Measurements from ENCODE around the gene NFIC. TPM values are rescaled to one million over a fixed set of nuclear protein-coding genes. Genes with fewer than 3 reads are reported as not detected.
"Not testable (repeated sequence)": the region's sequence is repeated elsewhere in the genome, so short reads cannot be mapped to it uniquely, and the experiment has no call there.

Gene NFIC
- total RNA-seq, 1 donor from 2014 or later, result 12.7 TPM

DNA sequence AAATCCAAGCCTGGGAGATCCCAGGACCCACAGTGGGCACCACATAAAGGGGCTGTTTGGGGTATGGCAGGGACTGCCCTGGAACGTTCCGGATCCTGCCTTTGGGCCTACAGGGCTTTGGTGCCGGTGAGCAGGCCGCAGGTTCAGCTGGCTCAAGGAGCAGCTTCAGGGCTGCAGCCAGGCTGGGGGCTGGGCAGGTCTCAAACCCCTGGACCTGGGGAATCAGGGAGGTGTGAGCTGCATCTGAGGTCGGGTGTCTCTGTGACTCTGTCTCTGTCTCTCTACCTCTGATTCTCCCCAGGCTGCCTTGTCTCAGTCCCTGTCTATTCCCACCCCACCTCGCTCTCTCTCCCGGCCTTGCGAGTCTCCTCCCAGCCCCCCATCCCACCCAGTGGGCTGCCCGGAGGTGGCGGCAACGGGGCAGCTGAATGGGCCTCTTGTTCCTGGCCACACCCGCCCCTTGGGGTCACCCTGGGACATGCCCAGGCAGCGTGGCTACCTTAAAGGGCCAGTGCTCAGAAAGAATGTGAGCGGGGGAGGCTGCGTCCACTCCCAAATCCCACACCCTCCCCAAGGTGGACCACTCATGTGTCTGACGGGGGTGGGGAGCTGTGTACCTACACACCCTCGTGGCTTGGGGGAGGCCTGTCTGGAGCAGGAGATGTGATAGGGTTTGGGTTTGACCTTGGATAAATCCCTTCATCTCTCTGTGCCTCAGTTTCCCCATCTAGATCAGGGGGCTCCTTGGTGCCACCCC, 31.1 kb downstream of the NFIC start:
- intact Hi-C loops (cut with micrococcal nuclease), result no loop called here

DNA sequence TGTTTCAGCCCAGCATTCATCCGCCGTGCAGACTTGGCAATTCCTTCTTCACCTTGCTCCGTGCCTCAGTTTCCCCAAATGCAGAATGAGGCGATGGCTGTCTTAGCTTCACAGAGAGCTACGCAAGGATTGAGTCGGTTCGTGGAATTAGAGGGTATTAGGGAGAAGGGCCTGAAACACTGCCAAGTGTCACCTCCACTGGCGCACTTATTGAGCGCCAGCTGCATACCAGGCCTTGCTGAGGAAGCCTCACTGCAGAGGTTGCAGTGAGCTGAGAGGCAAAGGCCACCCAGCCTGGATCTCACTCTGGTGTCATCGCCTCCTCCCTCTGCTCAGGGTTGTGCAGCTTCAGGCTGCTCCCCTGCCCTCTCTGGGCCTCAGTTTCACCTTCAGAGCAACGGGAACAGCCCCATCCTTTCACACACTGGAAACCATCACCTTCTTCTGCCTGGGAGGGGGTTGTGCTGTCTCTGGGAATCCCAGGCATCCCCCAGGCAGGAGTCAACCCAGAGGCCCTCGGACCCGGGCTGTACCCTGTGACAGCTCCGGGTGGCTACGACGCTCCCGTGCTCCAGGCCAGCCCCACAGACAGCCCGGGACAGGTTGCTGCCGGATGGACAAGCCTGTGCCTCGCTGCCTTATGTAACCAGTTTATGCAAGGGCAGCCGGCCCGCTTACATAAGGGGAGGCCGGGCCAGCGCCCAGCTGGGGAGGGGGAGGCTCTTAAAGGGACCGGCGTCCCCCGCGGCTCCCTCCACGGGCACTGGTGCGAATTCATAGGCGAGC, 31.9 kb downstream of the NFIC start:
- intact Hi-C loops (cut with micrococcal nuclease), result no loop called here

DNA sequence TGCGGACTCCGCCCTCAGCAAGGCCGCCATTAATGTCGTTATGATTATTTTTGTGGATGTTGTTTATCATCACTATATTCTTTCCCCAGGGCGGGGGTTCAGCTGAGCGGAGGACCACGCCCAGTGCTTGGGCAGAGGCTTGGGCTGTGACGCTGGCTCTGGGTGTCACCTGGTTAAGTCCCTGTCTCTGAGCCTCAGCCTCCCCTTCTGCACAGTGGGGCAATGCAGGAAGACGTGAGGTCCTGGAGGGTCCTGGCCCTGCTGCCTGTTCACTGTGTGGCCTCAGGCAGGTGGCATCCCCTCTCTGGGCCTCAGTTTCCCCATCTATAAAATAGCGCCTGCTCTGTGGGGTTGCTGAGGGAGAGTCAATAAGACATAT, 32.5 kb downstream of the NFIC start:
- intact Hi-C loops (cut with micrococcal nuclease), result no loop called here

DNA sequence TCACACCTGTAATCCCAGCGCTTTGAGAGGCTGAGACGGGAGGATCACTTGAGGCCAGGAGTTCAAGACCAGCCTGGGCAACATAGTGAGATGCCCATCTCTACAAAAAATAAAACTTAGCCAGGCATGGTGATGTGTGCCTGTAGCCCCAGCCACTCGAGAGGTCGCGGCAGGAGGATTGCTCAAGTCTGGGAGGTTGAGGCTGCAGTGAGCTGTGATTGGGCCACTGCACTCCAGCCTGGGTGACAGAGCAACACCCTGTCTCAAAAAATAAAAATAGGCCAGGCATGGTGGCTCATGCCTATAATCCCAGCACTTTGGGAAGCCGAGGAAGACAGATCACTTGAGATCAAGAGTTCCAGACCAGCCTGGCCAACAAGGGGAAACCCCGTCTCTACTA, 32.9 kb downstream of the NFIC start:
- intact Hi-C loops (cut with micrococcal nuclease), result not testable (repeated sequence)

DNA sequence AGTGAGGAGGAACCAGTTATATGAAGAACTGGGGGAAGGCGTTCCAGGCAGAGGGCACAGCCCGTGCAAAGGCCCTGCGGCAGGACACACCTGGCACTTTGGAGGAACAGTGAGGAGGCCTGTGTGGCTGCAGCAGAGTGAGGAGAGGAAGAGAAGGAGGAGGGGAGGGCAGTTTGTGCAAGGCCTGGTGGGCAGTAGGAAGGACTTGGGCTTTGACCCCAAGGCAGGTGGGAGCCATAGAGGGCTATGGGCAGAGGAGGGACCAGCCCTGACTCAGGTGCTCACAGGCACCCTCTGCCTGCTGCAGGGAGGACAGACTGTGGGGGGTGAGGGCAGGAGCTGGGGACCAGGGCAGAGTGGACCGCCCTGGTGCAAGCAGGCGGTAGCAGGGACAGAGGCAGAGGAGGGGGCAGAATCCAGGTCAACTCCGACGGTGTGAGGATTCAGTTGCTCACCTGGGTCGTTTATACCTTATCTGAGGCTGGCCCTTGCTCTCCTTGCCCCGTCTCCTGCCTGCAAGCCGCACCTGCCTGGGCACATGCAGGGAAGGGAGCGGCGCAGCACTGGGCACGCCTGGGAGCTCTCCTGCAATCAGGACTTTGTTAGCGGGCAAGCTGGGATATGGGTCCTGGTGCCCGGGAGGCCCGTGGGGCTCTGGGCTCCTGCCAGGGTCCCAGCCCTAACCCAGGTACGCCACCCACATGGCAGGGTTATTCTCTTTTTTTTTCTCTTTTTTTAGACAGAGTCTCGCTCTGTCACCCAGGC, 34.8 kb downstream of the NFIC start:
- intact Hi-C loops (cut with micrococcal nuclease), result no loop called here

DNA sequence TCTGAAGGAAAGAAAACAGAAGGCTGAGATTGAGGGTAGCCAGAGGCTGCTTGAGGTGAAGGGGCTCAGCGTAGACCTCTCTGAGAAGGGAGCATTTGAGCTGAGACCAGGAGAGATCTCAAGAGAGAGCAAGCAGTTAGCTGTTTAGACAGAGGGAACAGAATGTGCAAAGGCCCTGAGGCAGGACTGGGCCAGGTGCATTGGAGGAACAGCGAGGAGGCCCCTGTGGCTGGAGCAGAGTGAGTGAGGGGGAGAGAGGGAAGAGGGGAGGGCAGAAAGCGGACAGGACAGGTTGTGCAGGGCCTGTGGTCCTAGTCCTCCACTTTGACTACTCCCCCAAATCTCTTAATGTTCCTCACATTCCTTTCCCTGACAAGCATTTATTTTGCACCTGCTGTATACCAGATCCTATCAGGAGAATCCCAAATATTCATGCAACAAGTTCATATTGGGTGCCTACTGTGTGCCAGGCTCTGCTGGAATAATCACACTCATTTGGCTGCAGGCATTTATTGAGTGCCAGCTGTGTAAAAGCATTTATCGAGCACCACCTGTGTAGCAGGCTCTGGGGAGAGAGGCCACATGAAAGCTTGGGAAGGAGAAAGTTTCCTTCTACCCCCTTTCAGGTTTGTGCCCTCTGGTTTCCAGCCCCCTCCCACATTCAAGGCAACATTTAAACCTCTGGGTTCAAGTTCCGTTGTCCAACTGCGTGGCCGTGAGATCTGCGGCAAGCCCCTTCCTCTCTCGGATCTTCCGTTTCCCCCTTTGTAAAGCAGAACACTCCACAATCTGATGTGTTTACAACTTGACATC, 36.5 kb downstream of the NFIC start:
- intact Hi-C loops (cut with micrococcal nuclease), result no loop called here

- intact Hi-C loops (cut with micrococcal nuclease), result no loop called here
Observed at GRCh38 chr19:3403489-3404323, 37.3 kb downstream of the NFIC start.

DNA sequence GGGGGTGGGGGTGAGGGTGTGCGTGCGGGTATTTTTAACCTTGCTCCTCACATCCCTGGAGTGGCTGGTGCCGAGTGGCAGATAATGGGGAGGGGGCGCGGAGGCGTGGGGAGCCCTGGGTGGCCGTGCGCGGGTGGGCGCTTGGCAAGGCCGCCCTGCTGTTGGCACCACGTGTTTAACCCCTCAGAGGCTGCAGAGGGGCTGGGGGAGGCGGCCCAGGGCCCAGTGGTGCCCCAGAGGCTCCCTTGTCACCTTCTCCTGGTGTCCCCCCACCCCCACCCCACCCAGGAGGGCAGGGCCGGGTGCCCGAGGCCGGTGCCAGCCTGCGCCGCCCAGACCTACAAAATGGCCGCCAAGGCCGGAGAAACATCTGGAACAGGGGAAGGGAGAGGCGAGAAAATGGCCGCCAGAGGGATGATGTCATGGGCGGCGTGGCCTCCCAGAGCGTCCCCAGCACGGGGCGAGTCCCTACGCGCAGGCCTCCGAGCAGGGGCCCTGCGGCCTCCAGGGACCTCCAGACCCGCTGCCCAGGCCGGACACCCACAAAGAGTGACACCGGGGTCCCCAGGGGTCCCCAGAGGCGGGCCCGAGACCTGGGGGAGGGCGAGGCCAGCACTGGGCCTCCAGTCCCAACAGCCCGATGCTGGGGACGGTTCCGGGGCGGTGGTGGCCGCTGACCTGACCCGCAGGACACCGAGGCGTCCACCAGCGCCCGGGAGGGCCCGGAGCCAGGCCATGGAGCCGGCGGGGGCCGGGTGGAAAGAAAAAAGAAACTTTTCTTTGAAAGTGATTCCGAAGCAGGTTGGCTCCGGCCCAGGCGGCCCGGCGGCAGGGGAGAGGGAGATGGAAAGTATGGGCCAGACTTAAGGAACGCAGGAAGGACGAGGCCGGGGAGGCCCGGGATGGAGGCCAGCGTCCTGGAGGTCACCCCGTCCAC, 38.2 kb downstream of the NFIC start:
- intact Hi-C loops (cut with micrococcal nuclease), result no loop called here

- intact Hi-C loops (cut with micrococcal nuclease), result no loop called here
Observed at GRCh38 chr19:3405261-3405653, 38.9 kb downstream of the NFIC start.

DNA sequence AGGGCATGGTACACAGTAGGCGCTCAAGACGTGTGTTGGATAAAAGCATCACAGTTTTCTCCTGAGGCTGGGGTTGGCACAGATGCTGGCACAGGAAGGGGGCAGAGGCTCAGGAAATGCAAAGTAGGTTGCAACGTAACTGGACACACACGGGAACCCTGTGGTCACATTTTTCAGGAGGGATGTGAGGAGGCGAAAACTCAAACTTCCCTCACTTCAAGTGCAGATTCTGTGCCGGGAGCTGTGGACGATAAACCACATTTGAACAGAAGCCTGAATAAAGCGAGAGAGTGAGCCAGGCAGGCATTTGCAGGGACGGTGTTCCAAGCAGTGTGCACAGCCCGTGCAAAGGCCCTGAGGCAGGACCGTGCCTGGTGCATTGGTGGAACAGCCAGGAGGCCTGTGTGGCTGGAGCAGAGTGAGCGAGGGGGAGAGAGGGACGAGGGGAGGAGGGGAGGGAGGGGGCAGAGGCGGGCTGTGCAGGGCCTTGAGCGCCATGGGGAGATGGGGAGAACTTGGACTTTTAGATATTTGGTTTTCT, 40.3 kb downstream of the NFIC start:
- intact Hi-C loops (cut with micrococcal nuclease), result no loop called here

- intact Hi-C loops (cut with micrococcal nuclease), result no loop called here
Observed at GRCh38 chr19:3407556-3408516, 41.5 kb downstream of the NFIC start.

DNA sequence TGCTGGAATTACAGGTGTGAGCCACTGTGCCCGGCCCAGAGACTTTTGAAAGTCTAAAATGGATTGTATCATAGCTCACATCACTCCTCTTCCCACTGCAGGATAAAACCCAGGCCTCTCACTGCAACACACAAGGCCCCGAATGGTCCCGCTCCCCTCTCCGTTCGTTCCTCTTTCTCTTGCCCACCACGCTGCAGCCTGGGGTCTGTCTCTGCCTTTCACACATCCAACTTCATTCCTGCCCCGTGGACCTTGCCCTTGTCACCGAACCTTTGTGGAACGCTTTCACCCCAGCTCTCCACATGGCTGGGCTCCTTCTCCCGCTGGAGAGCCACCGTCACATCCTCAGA, 42.6 kb downstream of the NFIC start:
- intact Hi-C loops (cut with micrococcal nuclease), result no loop called here

DNA sequence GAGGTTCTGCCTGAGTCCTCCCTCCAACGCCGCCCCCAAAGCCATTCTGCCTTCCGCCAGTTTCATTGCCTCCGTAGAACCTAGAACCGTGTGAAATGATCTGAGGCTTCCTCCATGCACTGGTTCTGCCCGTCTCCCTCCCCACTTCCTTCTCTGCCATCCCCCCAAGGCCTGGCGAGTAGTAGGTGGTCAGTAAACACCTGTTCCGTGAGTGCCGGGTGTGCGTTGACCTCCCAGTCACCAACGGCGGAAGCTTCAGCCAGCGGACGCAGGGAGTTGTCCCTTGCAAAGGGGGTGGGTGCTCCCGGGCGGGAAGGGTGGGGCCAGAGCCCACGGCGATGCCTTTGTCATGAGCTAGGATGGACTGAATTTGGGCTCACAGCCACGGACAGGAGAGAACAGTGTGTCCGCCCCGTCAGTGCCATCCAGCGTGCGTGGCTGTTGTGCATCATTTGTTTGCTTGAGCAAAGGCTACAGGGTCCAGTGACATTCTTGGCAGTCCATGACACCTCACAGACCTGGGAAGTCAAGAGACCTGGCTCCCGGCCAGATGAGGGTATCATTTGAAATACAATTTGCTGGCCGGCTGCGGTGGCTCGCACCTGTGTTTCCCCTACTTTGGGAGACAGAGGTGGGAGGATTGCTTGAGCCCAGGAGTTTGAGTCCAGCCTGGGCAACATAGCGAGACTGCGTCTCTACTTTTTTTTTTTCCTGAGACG, 43.1 kb downstream of the NFIC start:
- intact Hi-C loops (cut with micrococcal nuclease), result no loop called here

DNA sequence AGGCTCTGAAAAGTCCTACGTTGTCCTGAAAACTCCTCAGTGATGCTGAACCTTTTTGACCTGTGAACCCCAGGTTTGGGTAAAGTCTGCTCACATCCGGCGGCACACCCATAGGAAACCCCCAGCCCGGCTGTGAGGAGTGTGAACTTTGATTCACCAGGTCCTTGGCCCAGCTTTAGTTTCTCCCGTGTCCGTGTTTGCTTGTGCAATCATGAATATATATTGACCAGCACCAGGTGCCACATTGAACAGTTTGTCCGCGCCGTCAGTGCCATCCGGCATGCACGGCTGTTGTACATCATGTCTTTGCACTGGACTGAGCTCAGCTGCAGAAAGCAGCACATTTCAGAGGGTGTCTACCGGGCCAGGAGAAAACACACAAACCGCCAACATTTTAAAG, 45.3 kb downstream of the NFIC start:
- intact Hi-C loops (cut with micrococcal nuclease), result no loop called here

DNA sequence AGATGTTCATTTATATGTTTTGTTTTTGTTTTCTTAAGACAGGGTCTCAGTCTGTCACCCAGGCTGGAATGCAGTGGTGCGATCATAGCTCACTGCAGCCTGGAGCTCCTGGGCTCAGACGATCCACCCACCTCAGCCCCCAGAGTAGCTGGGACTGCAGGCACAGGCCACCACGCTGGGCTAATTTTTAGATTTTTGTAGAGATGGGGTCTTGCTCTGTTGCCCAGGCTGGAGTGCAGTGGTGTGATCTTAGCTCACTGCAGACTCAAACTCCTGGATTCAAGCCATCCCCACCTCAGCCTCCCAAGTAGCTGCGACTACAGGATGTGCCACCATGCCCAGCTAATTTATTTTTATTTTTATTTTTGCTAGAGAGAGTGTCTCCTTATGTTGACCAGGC, 45.7 kb downstream of the NFIC start:
- intact Hi-C loops (cut with micrococcal nuclease), result no loop called here

DNA sequence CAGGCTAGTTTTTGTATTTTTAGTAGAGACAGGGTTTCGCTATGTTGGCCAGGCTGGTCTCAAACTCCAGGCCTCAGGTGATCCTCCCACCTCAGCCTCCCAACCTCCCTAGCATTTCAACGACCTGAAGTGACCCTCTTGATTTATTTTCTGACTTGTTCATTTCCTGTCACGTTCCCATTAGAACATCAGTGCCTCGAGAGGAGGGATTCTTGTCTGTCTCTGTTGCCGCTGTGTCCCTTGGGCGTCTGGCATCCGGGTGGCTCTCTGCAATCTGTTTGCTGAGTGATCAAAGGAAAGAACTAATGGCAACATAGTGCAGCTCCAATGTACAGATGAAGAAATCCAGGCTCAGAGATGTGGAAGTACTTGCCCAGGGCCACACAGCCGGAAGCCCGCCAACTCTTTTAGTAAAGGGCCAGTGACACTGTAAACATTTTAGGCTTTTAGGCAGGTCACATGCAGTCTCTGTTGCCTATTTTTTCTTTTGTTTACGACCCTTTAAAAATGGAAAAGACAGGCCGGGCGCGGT, 47.5 kb downstream of the NFIC start:
- intact Hi-C loops (cut with micrococcal nuclease), result no loop called here

- intact Hi-C loops (cut with micrococcal nuclease), result no loop called here
Observed at GRCh38 chr19:3415695-3416094, 49.3 kb downstream of the NFIC start.
